Measurements from ENCODE around the gene ZBTB34.

- no peak for TF ChIP-seq CTCF (IDR thresholded peaks at IDR 0.05)
- no peak for TF ChIP-seq POLR2A (IDR thresholded peaks at IDR 0.05)
These were observed 4.3 kb downstream of the ZBTB34 start for GRCh38 chr9:126864771-126865170.
